Fibroblast of skin of scalp (primary cell): Measurements from ENCODE around the gene WDFY4. TPM values are rescaled to one million over a fixed set of nuclear protein-coding genes. Genes with fewer than 3 reads are reported as not detected.
"Not testable (repeated sequence)": the region's sequence is repeated elsewhere in the genome, so short reads cannot be mapped to it uniquely, and the experiment has no call there.

Experiments used
- DNase-seq: peaks from one replicate; pipeline ENCODE4 v3.0.0-alpha.2; 2013
- polyA plus RNA-seq, 2 experiments: library from polyadenylated mRNA; unstranded; fragments of 120-200 nt; gene quantifications; one replicate each; pipeline ENCODE4 v1.2.1, GENCODE V29; 2013; ENCODE audit not compliant: insufficient read length in 2 of 2

Gene WDFY4
- polyA plus RNA-seq (2013, experiment 1 of 2; ENCODE audit: insufficient read length), result not detected
- polyA plus RNA-seq (2013, experiment 2 of 2; ENCODE audit: insufficient read length), result 0.38 TPM

- DNase-seq, result no peak
Measured at GRCh38 chr10:48684792-48685623, at the start of gene WDFY4. Gene WDFY4 (plus strand): TSS chr10:48684873. CDS start chr10:48709733, 24,860 bp downstream.

GRCh38 chr10:48634984-48635557, 49.6 kb upstream of the WDFY4 start:
- no peak for DNase-seq

GRCh38 chr10:48636231-48636630, 48.4 kb upstream of the WDFY4 start:
- no peak for DNase-seq

GRCh38 chr10:48636901-48637300, 47.8 kb upstream of the WDFY4 start:
- no peak for DNase-seq

GRCh38 chr10:48638158-48638557, 46.5 kb upstream of the WDFY4 start:
- DNase-seq, result no peak

GRCh38 chr10:48638739-48639527, 45.7 kb upstream of the WDFY4 start:
- no peak for DNase-seq

GRCh38 chr10:48639632-48640031, 45.0 kb upstream of the WDFY4 start:
- no peak for DNase-seq

- no peak for DNase-seq
Measured at GRCh38 chr10:48640326-48640725, 44.3 kb upstream of the WDFY4 start.

GRCh38 chr10:48641099-48641690, 43.5 kb upstream of the WDFY4 start:
- DNase-seq, result not testable (repeated sequence)

GRCh38 chr10:48645600-48645999, 39.1 kb upstream of the WDFY4 start:
- no peak for DNase-seq

GRCh38 chr10:48647073-48647472, 37.6 kb upstream of the WDFY4 start:
- DNase-seq, result not testable (repeated sequence)

GRCh38 chr10:48648172-48648942, 36.3 kb upstream of the WDFY4 start:
- no peak for DNase-seq

- no peak for DNase-seq
Measured at GRCh38 chr10:48649349-48649944, 35.2 kb upstream of the WDFY4 start.

- DNase-seq, result no peak
Measured at GRCh38 chr10:48651293-48651692, 33.4 kb upstream of the WDFY4 start.

GRCh38 chr10:48651839-48652238, 32.8 kb upstream of the WDFY4 start:
- DNase-seq, result no peak

GRCh38 chr10:48652344-48652743, 32.3 kb upstream of the WDFY4 start:
- DNase-seq, result no peak

- no peak for DNase-seq
Measured at GRCh38 chr10:48653347-48653746, 31.3 kb upstream of the WDFY4 start.

GRCh38 chr10:48653944-48654698, 30.6 kb upstream of the WDFY4 start:
- no peak for DNase-seq

GRCh38 chr10:48655411-48656240, 29.0 kb upstream of the WDFY4 start:
- peak; percentile 21 for DNase-seq
